ENCODE measurements around the gene TRIM31.

TRIM31 gene

DNA sequence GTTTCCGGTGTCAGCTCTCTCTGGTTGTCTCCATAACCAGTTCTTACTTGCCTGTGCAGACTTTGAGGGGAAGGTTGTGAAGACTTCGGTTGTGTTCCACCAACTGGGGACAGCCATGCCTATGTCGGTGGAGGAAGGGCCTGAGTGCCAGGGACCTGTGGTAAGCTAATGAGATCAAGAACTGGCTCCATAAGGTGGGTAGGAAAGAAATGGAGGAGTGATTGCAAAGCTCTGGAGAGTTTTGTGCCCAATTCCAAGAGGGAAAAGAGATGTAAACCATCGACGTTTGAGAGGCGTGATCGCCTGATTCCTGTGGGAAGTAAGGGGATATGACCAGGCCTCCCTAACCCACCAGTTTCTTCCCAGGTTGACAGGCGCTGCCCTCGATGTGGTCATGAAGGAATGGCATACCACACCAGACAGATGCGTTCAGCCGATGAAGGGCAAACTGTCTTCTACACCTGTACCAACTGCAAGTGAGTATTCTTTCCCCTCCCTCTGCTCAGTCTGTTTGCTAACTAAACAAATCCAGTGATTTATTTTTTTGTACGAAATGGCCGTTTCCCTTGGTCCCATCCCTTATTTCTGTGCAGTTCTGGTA lies 50.9 kb downstream of the TRIM31 start:
- H3K9me2 ChIP-seq (replicated peaks; ENCODE audit: control insufficient read depth, low read length), result no peaks in the 10 kb centered on the region
- peaks cover 44% of the 10 kb centered on the region for H3K79me2 ChIP-seq (ENCODE audit: control insufficient read depth, low read length)
- H3K4me3 ChIP-seq (ENCODE audit: low read length), result peak overlapping the region; percentile 100
- no peaks in the 10 kb centered on the region for H3K9me3 ChIP-seq (ENCODE audit: control insufficient read depth, insufficient read depth, low read length)
- no peaks in the 10 kb centered on the region for H3K27me3 ChIP-seq (ENCODE audit: control insufficient read depth, low read length)
- H3K27ac ChIP-seq (ENCODE audit: low read depth, low read length), result peak overlapping the region; percentile 49; the same call in 1 of the 2 replicates
- peaks cover 51% of the 10 kb centered on the region for H3K36me3 ChIP-seq (ENCODE audit: control insufficient read depth, low read length)
- peaks cover 4% of the 10 kb centered on the region; the same call in 1 of the 2 replicates for H3F3A ChIP-seq (ENCODE audit: control insufficient read depth, insufficient read depth)
- TF ChIP-seq, protein P1, sequence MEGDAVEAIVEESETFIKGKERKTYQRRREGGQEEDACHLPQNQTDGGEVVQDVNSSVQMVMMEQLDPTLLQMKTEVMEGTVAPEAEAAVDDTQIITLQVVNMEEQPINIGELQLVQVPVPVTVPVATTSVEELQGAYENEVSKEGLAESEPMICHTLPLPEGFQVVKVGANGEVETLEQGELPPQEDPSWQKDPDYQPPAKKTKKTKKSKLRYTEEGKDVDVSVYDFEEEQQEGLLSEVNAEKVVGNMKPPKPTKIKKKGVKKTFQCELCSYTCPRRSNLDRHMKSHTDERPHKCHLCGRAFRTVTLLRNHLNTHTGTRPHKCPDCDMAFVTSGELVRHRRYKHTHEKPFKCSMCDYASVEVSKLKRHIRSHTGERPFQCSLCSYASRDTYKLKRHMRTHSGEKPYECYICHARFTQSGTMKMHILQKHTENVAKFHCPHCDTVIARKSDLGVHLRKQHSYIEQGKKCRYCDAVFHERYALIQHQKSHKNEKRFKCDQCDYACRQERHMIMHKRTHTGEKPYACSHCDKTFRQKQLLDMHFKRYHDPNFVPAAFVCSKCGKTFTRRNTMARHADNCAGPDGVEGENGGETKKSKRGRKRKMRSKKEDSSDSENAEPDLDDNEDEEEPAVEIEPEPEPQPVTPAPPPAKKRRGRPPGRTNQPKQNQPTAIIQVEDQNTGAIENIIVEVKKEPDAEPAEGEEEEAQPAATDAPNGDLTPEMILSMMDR (IDR thresholded peaks at IDR 0.05; ENCODE audit: low read depth, low read length, poor library complexity, severe bottlenecking), result no peak
- no peak for TF ChIP-seq EZH2phosphoT487 (IDR thresholded peaks at IDR 0.05; ENCODE audit: borderline replicate concordance, low read length)
- H4K20me1 ChIP-seq (ENCODE audit: control insufficient read depth, insufficient read depth, low read depth, low read length), result no peaks in the 10 kb centered on the region
- H3K4me2 ChIP-seq (ENCODE audit: low read length), result peak overlapping the region; percentile 81
- H3K4me1 ChIP-seq (ENCODE audit: control insufficient read depth, low read length), result peaks cover 34% of the 10 kb centered on the region

DNA sequence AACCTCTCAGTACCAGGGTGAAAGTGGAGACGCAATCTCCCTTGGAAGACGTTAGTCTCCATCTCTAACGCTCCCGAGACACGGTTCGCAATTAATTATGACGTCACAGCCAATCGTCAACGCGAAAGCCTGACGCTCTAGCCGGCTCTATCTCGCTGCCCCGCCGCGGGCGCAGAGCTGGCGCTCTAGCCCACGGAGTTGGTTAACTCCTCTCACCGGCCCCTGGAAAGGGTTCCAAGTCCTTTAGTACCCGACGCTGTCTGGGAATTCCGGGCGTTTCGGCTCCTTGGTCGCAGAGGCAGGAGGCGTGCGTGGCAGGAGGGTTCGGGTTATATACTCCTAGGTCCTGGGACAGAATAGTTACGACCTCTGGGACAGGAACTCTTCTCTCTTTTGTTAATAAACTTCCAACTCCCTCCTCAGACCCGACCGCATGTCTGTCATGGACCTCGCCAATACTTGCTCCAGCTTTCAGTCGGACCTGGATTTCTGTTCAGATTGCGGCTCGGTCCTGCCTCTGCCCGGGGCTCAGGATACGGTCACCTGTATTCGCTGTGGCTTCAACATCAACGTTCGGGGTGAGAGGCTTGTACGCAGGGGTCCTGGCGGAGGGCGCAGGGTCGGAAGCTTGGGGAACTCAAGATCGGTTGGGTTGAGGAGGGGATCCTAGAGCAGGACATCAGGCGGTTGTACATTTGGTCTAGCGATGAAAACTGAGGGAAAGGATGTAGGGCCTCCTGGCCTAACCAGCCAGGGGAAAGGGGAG lies 51.6 kb downstream of the TRIM31 start, which contains the start of gene POLR1H:
POLR1H (plus strand) TSS at position 174 of the 766 bp plus-strand sequence; CDS start at position 434, 260 bp downstream.
- peaks cover 4% of the 10 kb centered on the region; the same call in 1 of the 2 replicates for H3F3A ChIP-seq (ENCODE audit: control insufficient read depth, insufficient read depth)
- no peaks in the 10 kb centered on the region for H3K27me3 ChIP-seq (ENCODE audit: control insufficient read depth, low read length)
- H3K36me3 ChIP-seq (ENCODE audit: control insufficient read depth, low read length), result peaks cover 56% of the 10 kb centered on the region
- H4K20me1 ChIP-seq (ENCODE audit: control insufficient read depth, insufficient read depth, low read depth, low read length), result no peaks in the 10 kb centered on the region
- H3K4me2 ChIP-seq (ENCODE audit: low read length), result peak within 1 kb of the TSS; percentile 81
- no peaks in the 10 kb centered on the region for H3K9me3 ChIP-seq (ENCODE audit: control insufficient read depth, insufficient read depth, low read length)
- no peaks in the 10 kb centered on the region for H3K9me2 ChIP-seq (replicated peaks; ENCODE audit: control insufficient read depth, low read length)
- peak within 1 kb of the TSS; percentile 100 for H3K4me3 ChIP-seq (ENCODE audit: low read length)
- TF ChIP-seq EZH2phosphoT487 (IDR thresholded peaks at IDR 0.05; ENCODE audit: borderline replicate concordance, low read length), result no peak
- TF ChIP-seq, protein P1 (IDR thresholded peaks at IDR 0.05; ENCODE audit: low read depth, low read length, poor library complexity, severe bottlenecking), result no peak
- peaks cover 44% of the 10 kb centered on the region for H3K79me2 ChIP-seq (ENCODE audit: control insufficient read depth, low read length)
- H3K4me1 ChIP-seq (ENCODE audit: control insufficient read depth, low read length), result peaks cover 32% of the 10 kb centered on the region
- H3K27ac ChIP-seq (ENCODE audit: low read depth, low read length), result peak within 1 kb of the TSS; percentile 49

DNA sequence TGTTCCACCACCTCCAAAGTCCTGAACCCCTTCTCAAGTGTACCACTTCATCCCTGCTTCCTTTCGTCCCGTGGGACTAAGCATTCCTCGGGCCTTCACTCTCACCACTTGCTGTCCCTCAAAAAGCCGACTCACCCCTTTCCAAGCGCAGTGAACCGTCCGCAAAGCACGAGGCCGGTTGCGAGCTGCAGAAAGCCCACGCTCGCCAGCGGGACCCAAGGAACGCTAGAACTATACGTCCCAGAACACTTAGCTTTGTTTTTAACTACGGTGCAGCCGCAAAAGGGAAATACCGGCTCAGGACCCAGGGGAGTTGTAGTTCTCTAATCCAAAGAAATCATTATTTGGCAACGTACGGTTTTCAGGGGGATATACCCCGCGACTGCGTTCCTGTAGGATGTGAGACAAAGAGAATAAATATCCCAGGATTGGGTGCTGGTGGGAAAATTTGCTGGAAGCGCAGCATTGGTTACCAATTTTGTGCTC lies 52.2 kb downstream of the TRIM31 start:
- TF ChIP-seq, protein P1 (IDR thresholded peaks at IDR 0.05; ENCODE audit: low read depth, low read length, poor library complexity, severe bottlenecking), result no peak
- no peak for TF ChIP-seq EZH2phosphoT487 (IDR thresholded peaks at IDR 0.05; ENCODE audit: borderline replicate concordance, low read length)
- H3K36me3 ChIP-seq (ENCODE audit: control insufficient read depth, low read length), result peaks cover 56% of the 10 kb centered on the region
- peak overlapping the region; percentile 81 for H3K4me2 ChIP-seq (ENCODE audit: low read length)
- peaks cover 26% of the 10 kb centered on the region for H3K4me1 ChIP-seq (ENCODE audit: control insufficient read depth, low read length)
- H3K27ac ChIP-seq (ENCODE audit: low read depth, low read length), result peak overlapping the region; percentile 49; the same call in 1 of the 2 replicates
- no peaks in the 10 kb centered on the region for H4K20me1 ChIP-seq (ENCODE audit: control insufficient read depth, insufficient read depth, low read depth, low read length)
- peaks cover 44% of the 10 kb centered on the region for H3K79me2 ChIP-seq (ENCODE audit: control insufficient read depth, low read length)
- H3K27me3 ChIP-seq (ENCODE audit: control insufficient read depth, low read length), result no peaks in the 10 kb centered on the region
- H3K9me3 ChIP-seq (ENCODE audit: control insufficient read depth, insufficient read depth, low read length), result no peaks in the 10 kb centered on the region
- H3F3A ChIP-seq (ENCODE audit: control insufficient read depth, insufficient read depth), result peaks cover 4% of the 10 kb centered on the region; the same call in 1 of the 2 replicates
- H3K4me3 ChIP-seq (ENCODE audit: low read length), result peak overlapping the region; percentile 100
- H3K9me2 ChIP-seq (replicated peaks; ENCODE audit: control insufficient read depth, low read length), result no peaks in the 10 kb centered on the region

All from DOHH2 (cell line).